ENCODE results near the gene ZRANB3. TPM values are rescaled to one million over a fixed set of nuclear protein-coding genes. Genes with fewer than 3 reads are reported as not detected.
"Not testable (repeated sequence)": the region's sequence is repeated elsewhere in the genome, so short reads cannot be mapped to it uniquely, and the experiment has no call there.

ZRANB3 gene
- total RNA-seq, 1 donor, result 7.0 TPM

- no peak for DNase-seq (ENCODE audit: low read depth in 2 of 3, low spot score in 2 of 3)
Measured at GRCh38 chr2:135094508-135094907, 436.5 kb downstream of the ZRANB3 start.

GRCh38 chr2:135093670-135094330, 437.2 kb downstream of the ZRANB3 start:
- DNase-seq (ENCODE audit: low read depth in 2 of 3, low spot score in 2 of 3), result no peak

GRCh38 chr2:135093193-135093592, 437.8 kb downstream of the ZRANB3 start:
- DNase-seq (ENCODE audit: low read depth in 2 of 3, low spot score in 2 of 3), result no peak

- no peak for DNase-seq (ENCODE audit: low read depth in 2 of 3, low spot score in 2 of 3)
Measured at GRCh38 chr2:135091681-135092080, 439.3 kb downstream of the ZRANB3 start.

GRCh38 chr2:135089597-135089996, 441.4 kb downstream of the ZRANB3 start:
- DNase-seq (ENCODE audit: low read depth in 2 of 3, low spot score in 2 of 3), result not testable (repeated sequence)

Small RNAs within 50 kb of the gene (small RNA-seq; reads per million reads assigned to genes)
- gene SNORA40B, result not detected

Other genes with a start within 250 kb of the ZRANB3 start
- 17.5 TPM for gene R3HDM1, start 266 bp upstream of the ZRANB3 start, total RNA-seq
- gene UBXN4, start 210.6 kb upstream of the ZRANB3 start, total RNA-seq, result 35.8 TPM

Measured in hematopoietic multipotent progenitor cell (in vitro differentiated cells).